Fibroblast of peridontal ligament (primary cell): ENCODE measurements around the gene SCO2.

Experiments used
- DNase-seq: peaks from one replicate; pipeline ENCODE4 v3.0.0-alpha.2; 2010; ENCODE audit errors: extremely low read depth

Gene SCO2

GRCh38 chr22:50551160-50551752 lies 25.9 kb upstream of the SCO2 start:
- DNase-seq: no peak

GRCh38 chr22:50550395-50550794 lies 25.0 kb upstream of the SCO2 start:
- no peak for DNase-seq

- DNase-seq: no peak
Observed at GRCh38 chr22:50548921-50549790, 23.8 kb upstream of the SCO2 start.

GRCh38 chr22:50548040-50548920 lies 22.9 kb upstream of the SCO2 start:
- DNase-seq: no peak

GRCh38 chr22:50547263-50547985 lies 22.0 kb upstream of the SCO2 start:
- DNase-seq: no peak

- no peak for DNase-seq
Observed at GRCh38 chr22:50546326-50547262, 21.2 kb upstream of the SCO2 start.

- peak; percentile 46 for DNase-seq
Observed at GRCh38 chr22:50545522-50546325, 20.3 kb upstream of the SCO2 start, which contains the start of gene KLHDC7B. KLHDC7B (plus strand) TSS chr22:50545899; CDS start chr22:50546244, 345 bp downstream.

- no peak for DNase-seq
Observed at GRCh38 chr22:50544746-50545253, 19.4 kb upstream of the SCO2 start.

- peak; percentile 52 for DNase-seq
Observed at GRCh38 chr22:50544078-50544745, 18.8 kb upstream of the SCO2 start.

GRCh38 chr22:50542416-50542927 lies 17.1 kb upstream of the SCO2 start:
- peak; percentile 39 for DNase-seq

GRCh38 chr22:50541667-50542026 lies 16.2 kb upstream of the SCO2 start:
- DNase-seq: peak; percentile 95

- no peak for DNase-seq
Observed at GRCh38 chr22:50540381-50540780, 15.0 kb upstream of the SCO2 start.

- DNase-seq: no peak
Observed at GRCh38 chr22:50537765-50538164, 12.4 kb upstream of the SCO2 start.

- DNase-seq: no peak
Observed at GRCh38 chr22:50536226-50536625, 10.8 kb upstream of the SCO2 start.

- DNase-seq: no peak
Observed at GRCh38 chr22:50535113-50535512, 9.7 kb upstream of the SCO2 start.

- DNase-seq: peak; percentile 29
Observed at GRCh38 chr22:50533856-50534711, 8.7 kb upstream of the SCO2 start.
